K562 (cell line): Measurements from ENCODE around the gene RNF19B. TPM values are rescaled to one million over a fixed set of nuclear protein-coding genes. Genes with fewer than 3 reads are reported as not detected.

ENCODE experiments used
- ATAC-seq: fragments of 200-7000 bp; cut with Tn5 transposase; 3 replicates; pipeline ENCODE4 v1.9.1; 2020; ENCODE audit warnings: moderate library complexity
- BruUV-seq: library from RNA; stranded (reverse); fragments of 400-500 nt; replicated peaks from 2 replicates; lab custom pipeline; 2021; lab: Mats Ljungman, UMichigan
- CTCF ChIA-PET: fragments of 300-600 bp; formaldehyde crosslinking; extraction: SDS; loops from one replicate; lab custom pipeline; 2021; ENCODE audit warnings: low intra/inter-chr PET ratio; lab: Yijun Ruan, JAX
- POLR2A ChIA-PET: fragments of 300-600, 350-650 bp; sonication (Branson Sonifier 250); formaldehyde crosslinking; extraction: SDS; loops from one replicate; lab custom pipeline; 2021; ENCODE audit warnings: antibody characterized with exemption, inconsistent platforms; lab: Yijun Ruan, JAX
- DNase-seq, 4 experiments: peaks; one replicate each; pipeline versions ENCODE4 v3.0.0 to v3.0.0-alpha.2; 2011 to 2018; ENCODE audit warnings: low spot score in 3 of 4, mixed read lengths in 3 of 4; ENCODE audit errors: extremely low read depth in 1 of 4
- FAIRE-seq: peaks from 2 replicates; lab custom pipeline; 2011; peaks lifted over from hg19 to GRCh38; lab: Jason Lieb, UNC
- H2AFZ ChIP-seq: 2 replicates; pipeline ENCODE4 v1.6.0; 2011; ENCODE audit warnings: low read depth, low read length, control low read depth, inconsistent platforms
- H3K27ac ChIP-seq: fragments of 200-600 bp; 3 replicates; pipeline ENCODE4 v1.8.0; 2011; ENCODE audit warnings: low read depth, mild to moderate bottlenecking, control low read depth, inconsistent platforms, low read length, moderate library complexity, mixed read lengths; ENCODE audit errors: extremely low read depth
- H3K27me3 ChIP-seq, 2 experiments: fragments of 300-600 bp in 1 of 2; 2 replicates in 1 of 2; 3 replicates in 1 of 2; pipeline versions ENCODE4 v1.6.0 to v1.8.0; 2011; ENCODE audit warnings: inconsistent platforms in 2 of 2, low read length in 2 of 2, mild to moderate bottlenecking in 1 of 2, mixed read lengths in 1 of 2, moderate library complexity in 1 of 2; ENCODE audit not compliant: control insufficient read depth in 2 of 2, insufficient read depth in 2 of 2
- H3K36me3 ChIP-seq: fragments of 300-600 bp; 3 replicates; pipeline ENCODE4 v1.8.0; 2011; ENCODE audit warnings: mild to moderate bottlenecking, low read length, inconsistent platforms; ENCODE audit not compliant: control insufficient read depth, insufficient read depth
- H3K4me1 ChIP-seq, 2 experiments: fragments of 200-600 bp in 1 of 2; replicated peaks in 1 of 2; 2 replicates in 1 of 2; 3 replicates in 1 of 2; pipeline versions ENCODE4 v1.5.1 to v1.8.0; 2011; ENCODE audit warnings: inconsistent platforms in 2 of 2, low read length in 2 of 2, mild to moderate bottlenecking in 1 of 2, mixed read lengths in 1 of 2, moderate library complexity in 1 of 2; ENCODE audit not compliant: control insufficient read depth in 2 of 2, insufficient read depth in 2 of 2
- H3K4me2 ChIP-seq: 2 replicates; pipeline ENCODE4 v1.6.1; 2011; ENCODE audit warnings: low read length, control low read depth, inconsistent platforms, mixed read lengths; ENCODE audit not compliant: insufficient read depth
- H3K4me3 ChIP-seq: fragments of 200-600 bp; sonication (generic), shearing (Covaris generic); 2 replicates; pipeline ENCODE4 v1.5.1; 2016; ENCODE audit warnings: control low read depth, inconsistent platforms
- H3K79me2 ChIP-seq: fragments of 200-600 bp; 3 replicates; pipeline ENCODE4 v1.8.0; 2011; ENCODE audit warnings: low read length, inconsistent platforms; ENCODE audit not compliant: control insufficient read depth, insufficient read depth
- H3K9ac ChIP-seq, 2 experiments: 2 replicates each; pipeline versions ENCODE4 v1.6.0 to v1.6.1; 2011; ENCODE audit warnings: low read depth in 2 of 2, low read length in 2 of 2, control low read depth in 1 of 2, inconsistent platforms in 1 of 2, mild to moderate bottlenecking in 1 of 2, mixed read lengths in 1 of 2; ENCODE audit not compliant: insufficient read depth in 1 of 2
- H3K9me1 ChIP-seq: one replicate; pipeline ENCODE4 v1.6.0; 2011; ENCODE audit warnings: inconsistent platforms, mild to moderate bottlenecking, low read length, moderate library complexity; ENCODE audit not compliant: control insufficient read depth, insufficient read depth
- H3K9me3 ChIP-seq: replicated peaks from 2 replicates; pipeline ENCODE4 v1.5.1; 2011; ENCODE audit warnings: low read depth, low read length, inconsistent platforms; ENCODE audit not compliant: control insufficient read depth, insufficient read depth
- H4K20me1 ChIP-seq: replicated peaks from 2 replicates; pipeline ENCODE4 v1.6.1; 2011; ENCODE audit warnings: low read length, inconsistent platforms, mixed read lengths; ENCODE audit not compliant: control insufficient read depth, insufficient read depth
- BRD9 ChIP-seq: fragments of 450-650 bp; IDR thresholded peaks from 2 replicates; pipeline ENCODE4 v1.6.1; 2018; ENCODE audit warnings: low read depth; ENCODE audit not compliant: partially characterized antibody
- ERF ChIP-seq: fragments of 450-650 bp; formaldehyde crosslinking; IDR thresholded peaks from 2 replicates; pipeline ENCODE4 v1.4.0; 2020; ENCODE audit warnings: mild to moderate bottlenecking, mixed read lengths
- ETS1 ChIP-seq: conservative IDR thresholded peaks from 2 replicates; pipeline ENCODE4 v1.6.1; 2011; ENCODE audit warnings: low read depth, mild to moderate bottlenecking, low read length; ENCODE audit not compliant: control insufficient read depth
- HIVEP1 ChIP-seq: fragments of 250-450 bp; sonication (Bioruptor Pico); IDR thresholded peaks from 2 replicates; pipeline ENCODE4 v1.4.0; 2020; ENCODE audit warnings: mild to moderate bottlenecking
- RBFOX2 ChIP-seq: fragments of 200-400 bp; formaldehyde crosslinking; IDR thresholded peaks from 2 replicates; pipeline ENCODE4 v1.6.1; 2017; ENCODE audit warnings: low read depth, mild to moderate bottlenecking, low read length, moderate library complexity
- RFX5 ChIP-seq: IDR thresholded peaks from 2 replicates; pipeline ENCODE4 v1.6.1; 2011; ENCODE audit warnings: low read depth, mild to moderate bottlenecking, improper control_type of control experiment, low read length
- SMAD2 ChIP-seq: fragments of 150-350 bp; IDR thresholded peaks from 2 replicates; pipeline ENCODE4 v1.6.1; 2014; ENCODE audit warnings: low read depth, mild to moderate bottlenecking, low read length
- SMARCA4 ChIP-seq: fragments of 450-650 bp; IDR thresholded peaks from 2 replicates; pipeline ENCODE4 v1.6.1; 2016
- SMARCA5 ChIP-seq: fragments of 450-650 bp; IDR thresholded peaks from 2 replicates; pipeline ENCODE4 v1.6.1; 2016
- TSHZ1 ChIP-seq: fragments of 250-450 bp; sonication (Bioruptor Pico); IDR thresholded peaks from 2 replicates; pipeline ENCODE4 v1.4.0; 2020; ENCODE audit warnings: mild to moderate bottlenecking, moderate library complexity
- ZBTB5 ChIP-seq: fragments of 450-650 bp; IDR thresholded peaks from 2 replicates; pipeline ENCODE4 v1.6.1; 2017; ENCODE audit warnings: antibody characterized with exemption
- ZNF24 ChIP-seq: fragments of 450-650 bp; IDR thresholded peaks from 2 replicates; pipeline ENCODE4 v1.6.1; 2016
- ZNF518B ChIP-seq: fragments of 250-450 bp; sonication (Bioruptor Pico); IDR thresholded peaks from 2 replicates; pipeline ENCODE4 v1.5.0; 2021; ENCODE audit warnings: mild to moderate bottlenecking, moderate library complexity
- WGBS: fragments of 100-300 bp; shearing (Covaris generic); methylation state at CpG from one replicate; pipeline ENCODE4 v1.1.6; 2016; ENCODE audit warnings: low coverage, mixed read lengths; ENCODE audit not compliant: insufficient coverage; ENCODE audit errors: missing lambda C conversion rate; 5-methylcytosine and 5-hydroxymethylcytosine counted together
- in situ Hi-C: fragments of 300-500 bp; cut with MboI; formaldehyde crosslinking; loops from 4 replicates; pipeline ENCODE4 v1.15.0; 2018; ENCODE audit warnings: inconsistent platforms, mixed read lengths
- intact Hi-C: fragments of 100-400 bp; cut with micrococcal nuclease; formaldehyde crosslinking; loops from 2 replicates; pipeline ENCODE4 v1.14.2; 2022
- polyA plus RNA-seq, 8 experiments: library from polyadenylated mRNA; depleted of rRNA in 4 of 8; stranded (reverse) in 5 of 8; unstranded in 3 of 8; fragments of >200 nt; fragmentation: Nextera tagmentation in 2 of 8; fragmentation: Illumina TruSeq in 1 of 8; extraction: Ambion mirVana in 2 of 8; extraction: Trizol in 1 of 8; gene quantifications; 2 replicates each; pipeline versions ENCODE4 v1.2.1 to v1.2.3, GENCODE V29; 2011 to 2014; ENCODE audit warnings: inconsistent platforms in 1 of 8, missing spikeins in 1 of 8
- total RNA-seq, 7 experiments: library from RNA; depleted of rRNA in 6 of 7; stranded (reverse); fragments of >200 nt in 6 of 7; fragmentation: Illumina TruSeq in 2 of 7; extraction: Trizol in 2 of 7; gene quantifications; 2 replicates each; pipeline versions ENCODE4 v1.2.1 to v1.2.3, GENCODE V29; 2011 to 2021; ENCODE audit warnings: low replicate concordance in 1 of 7

Gene RNF19B
- total and polyA plus RNA-seq, 9 of the 15 experiments (the other 6 are each of a cell fraction or from before 2014, with no cell fraction given), result 2.6 to 14.9 (median 10.1) TPM

GRCh38 chr1:32889731-32890278 is 74.8 kb downstream of the RNF19B start:
- ATAC-seq (no peak), DNase-seq (no peak), FAIRE-seq (no peak)
- POLR2A ChIA-PET, result interaction anchor here (0.7 to 1.0 kb wide), 3 partner anchors 96 to 191 kb away, joined by 3 read pairs; no protein-coding TSS in a partner anchor
- Histone ChIP-seq H3K79me2 (no peaks in the 10 kb centered on the region), H3K9me3 (no peaks in the 10 kb centered on the region), H3K4me2 (no peak overlapping the region), H2AFZ (no peak overlapping the region), H3K27me3 (peaks cover 5 to 50% of the 10 kb centered on the region in 2 experiments; a peak in 3 of 5 replicates), H3K27ac (no peak overlapping the region), H3K9ac (no peak overlapping the region), H3K9me1 (no peaks in the 10 kb centered on the region), H3K36me3 (no peaks in the 10 kb centered on the region), H4K20me1 (peaks cover 32% of the 10 kb centered on the region; the same call in 1 of the 2 replicates), H3K4me3 (no peak overlapping the region), H3K4me1 (peaks cover 5 to 34% of the 10 kb centered on the region in 2 experiments; a peak in 4 of 5 replicates)
- no TSS peak for BruUV-seq
- CTCF ChIA-PET, result no interaction called here
- WGBS, result 0% methylated on average over 3 of the region's 3 CpGs
- intact Hi-C loops, result no loop called here
- TF ChIP-seq ZBTB5 (no peak), ZNF24 (no peak), SMARCA5 (peak; percentile 59; the same call in 1 of the 2 replicates), SMARCA4 (no peak), ERF (CRISPR knock-in tag) (no peak), RBFOX2 (no peak), RFX5 (no peak), HIVEP1 (CRISPR knock-in tag) (no peak), ZNF518B (CRISPR knock-in tag) (no peak), SMAD2 (no peak), TSHZ1 (CRISPR knock-in tag) (no peak), BRD9 (peak; percentile 99), ETS1 (no peak)
- in situ Hi-C loops, result loop anchor here (25.0 kb wide), 1 partner anchor 722 kb away; no protein-coding TSS in a partner anchor
